ELF-1 (cell line): ENCODE results near the gene KLF4.
"Not testable (repeated sequence)": the region's sequence is repeated elsewhere in the genome, so short reads cannot be mapped to it uniquely, and the experiment has no call there.

Experiments used
- DNase-seq: peaks from one replicate; pipeline ENCODE4 v3.0.0-alpha.2; 2016; ENCODE audit warnings: low read depth, low spot score

Gene KLF4

DNA sequence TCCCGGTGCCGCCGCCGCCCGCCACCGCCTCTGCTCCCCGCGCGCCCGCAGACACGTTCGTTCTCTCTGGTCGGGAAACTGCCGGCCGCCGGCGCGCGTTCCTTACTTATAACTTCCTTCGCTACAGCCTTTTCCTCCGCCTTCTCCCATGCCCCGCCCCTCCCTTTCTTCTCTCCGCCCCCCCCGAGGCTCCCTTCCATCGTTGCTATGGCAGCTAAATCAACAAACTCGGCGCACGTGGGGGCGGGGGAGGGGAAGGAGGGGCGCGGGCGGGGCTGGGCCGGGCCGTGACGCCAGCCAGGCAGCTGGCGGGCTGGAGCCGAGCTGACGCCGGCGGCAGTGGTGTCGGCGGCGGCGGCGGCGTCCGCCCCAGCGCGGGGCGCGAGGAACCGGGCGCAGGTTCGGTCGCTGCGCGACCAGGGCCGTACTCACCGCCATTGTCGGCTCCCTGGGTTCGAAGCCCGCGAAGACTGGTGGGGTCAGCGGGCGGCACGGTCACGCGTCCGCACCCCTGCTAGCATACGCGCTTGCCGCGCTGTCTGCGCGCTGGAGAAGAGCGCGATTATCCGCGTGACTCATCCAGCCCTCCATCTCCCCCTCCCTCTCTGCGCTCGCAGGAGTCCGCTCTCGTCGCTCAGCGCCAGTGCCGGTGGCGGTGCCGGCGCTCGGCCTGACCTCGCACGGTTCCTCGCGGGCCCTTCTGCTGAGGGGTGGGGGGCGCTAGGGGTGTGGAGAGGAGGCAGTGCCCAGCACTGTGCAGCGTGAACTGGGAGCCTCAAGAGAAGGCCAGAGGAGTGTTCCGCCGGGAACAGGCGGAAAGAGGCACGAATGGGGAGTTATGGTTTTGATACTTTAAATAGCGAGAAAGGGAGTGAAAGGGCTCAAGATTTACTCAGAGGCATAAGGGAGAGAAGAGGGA is at the start of gene KLF4:
KLF4 (minus strand) TSS at position 83 of the 919 bp plus-strand sequence. CDS start 597 bp downstream, outside the sequence.
- DNase-seq = peak; percentile 90

DNA sequence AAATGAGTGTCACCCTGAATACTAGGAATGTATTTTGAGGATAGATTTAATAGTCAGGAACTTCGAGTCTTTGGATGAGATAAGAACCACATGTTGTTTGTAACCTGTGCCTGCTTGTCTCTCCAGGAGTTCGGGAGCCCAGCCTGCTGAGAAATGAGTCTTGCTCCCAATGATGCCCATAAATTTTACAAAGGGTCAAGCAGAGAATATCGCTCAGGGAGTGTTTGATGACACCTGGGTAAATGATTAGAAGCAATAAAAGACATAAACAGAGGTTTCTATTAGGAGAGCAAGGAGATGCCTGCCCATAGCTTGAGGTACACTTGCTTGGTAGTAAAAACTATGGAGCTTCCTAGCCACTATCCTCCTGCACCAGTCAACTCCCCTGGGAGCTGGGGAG is 46.9 kb upstream of the KLF4 start:
- DNase-seq = no peak

DNA sequence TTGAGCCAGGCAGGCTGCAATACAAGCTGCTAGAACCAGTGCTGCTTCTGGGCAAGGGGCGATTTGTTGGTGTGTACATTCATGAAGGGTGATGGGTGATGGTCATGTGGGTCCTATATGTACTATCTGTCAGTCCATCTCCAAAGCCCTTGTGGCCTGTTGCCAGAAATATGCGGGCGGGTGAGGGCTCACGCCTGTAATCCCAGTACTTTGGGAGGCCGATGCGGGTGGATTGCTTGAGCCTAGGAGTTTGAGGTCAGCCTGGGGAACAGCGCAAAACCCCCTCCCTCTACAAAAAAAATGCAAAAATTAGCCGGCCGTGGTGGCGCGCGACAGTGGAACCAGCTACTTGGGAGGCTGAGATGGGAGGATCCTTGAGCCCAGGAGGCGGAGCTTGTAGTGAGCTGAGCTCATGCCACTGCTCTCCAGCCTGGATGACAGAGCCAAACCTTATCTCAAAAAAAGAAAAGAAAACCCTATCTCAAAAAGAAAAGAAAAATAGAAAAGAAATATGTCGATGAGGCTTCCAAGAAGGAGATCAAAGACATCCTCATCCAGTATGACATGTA is 45.0 kb upstream of the KLF4 start:
- no peak for DNase-seq

DNA sequence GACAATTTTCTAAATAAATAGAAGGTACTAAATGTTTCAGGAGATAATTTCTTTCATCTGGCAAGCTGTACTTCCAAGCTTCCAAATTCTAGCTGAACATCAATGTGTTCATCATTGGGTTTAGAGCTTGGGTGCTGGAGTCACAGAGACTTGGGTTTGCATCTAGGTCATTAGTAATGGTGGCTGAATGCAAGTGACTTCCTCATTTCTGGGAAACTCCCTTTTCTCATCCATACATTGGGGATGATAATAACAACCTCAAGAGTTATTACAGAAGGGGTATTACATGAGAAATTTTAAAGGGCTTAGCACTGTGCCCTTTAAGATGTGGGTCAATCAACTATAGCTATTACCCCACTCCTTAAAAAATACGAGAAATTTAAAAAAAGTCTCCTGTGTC is 41.1 kb upstream of the KLF4 start:
- DNase-seq = no peak

DNA sequence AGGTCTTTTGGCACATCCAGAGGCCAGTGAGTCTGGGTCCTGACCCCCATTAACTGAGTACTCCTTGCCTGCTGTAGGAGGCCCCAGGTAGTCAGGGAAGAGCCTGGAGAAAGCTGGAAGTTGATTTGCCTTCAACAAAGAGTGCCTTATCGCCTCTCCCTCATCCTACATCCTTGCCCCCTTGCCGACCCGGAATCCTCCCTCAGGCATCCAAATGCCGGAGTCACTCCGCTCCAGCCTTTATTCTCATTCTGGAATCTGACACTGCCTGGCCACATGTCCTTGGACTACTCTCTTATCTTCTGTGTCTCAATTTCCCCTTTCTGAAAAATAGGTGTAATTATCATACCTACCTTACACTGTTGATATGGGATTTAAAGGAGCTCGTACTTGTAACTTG is 39.1 kb upstream of the KLF4 start:
- DNase-seq = peak; percentile 60

DNA sequence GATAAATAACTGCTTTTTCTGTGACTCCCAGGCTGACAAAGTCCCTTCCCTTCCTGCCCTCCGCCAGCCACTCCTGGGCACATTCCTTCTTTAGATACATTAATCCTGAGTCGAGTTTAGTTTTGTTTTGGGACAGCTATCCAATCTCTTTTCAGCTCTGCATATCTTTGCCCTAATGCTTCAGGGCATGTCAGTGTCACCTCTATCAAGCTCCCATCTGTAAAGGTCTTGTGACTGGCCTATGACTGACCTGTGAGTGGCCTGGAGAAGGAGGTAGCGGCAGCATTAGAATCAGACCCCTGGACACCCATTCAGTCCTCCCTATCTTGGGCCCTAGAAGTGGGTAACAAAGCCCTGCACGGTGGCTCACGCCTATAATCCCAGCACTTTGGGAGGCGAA is 34.0 kb upstream of the KLF4 start:
- DNase-seq = peak; percentile 42

DNA sequence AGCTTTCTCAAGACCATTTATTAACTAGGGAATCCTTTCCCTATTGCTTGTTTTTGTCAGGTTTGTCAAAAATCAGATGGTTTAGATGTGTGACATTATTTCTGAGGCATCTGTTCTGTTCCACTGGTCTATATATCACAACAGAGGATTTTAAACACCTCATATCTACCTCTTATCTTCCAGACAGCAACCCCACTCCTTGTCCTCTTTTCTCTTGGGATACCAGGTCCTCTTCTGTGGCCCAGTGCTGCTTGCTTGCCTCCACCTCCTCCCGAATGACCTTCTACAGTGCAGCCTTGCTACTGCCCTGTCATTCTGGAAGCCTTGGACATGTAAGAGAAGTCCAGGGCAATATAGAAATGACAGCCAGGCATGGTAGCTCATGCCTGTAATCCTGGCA is 30.6 kb upstream of the KLF4 start:
- no peak for DNase-seq

DNA sequence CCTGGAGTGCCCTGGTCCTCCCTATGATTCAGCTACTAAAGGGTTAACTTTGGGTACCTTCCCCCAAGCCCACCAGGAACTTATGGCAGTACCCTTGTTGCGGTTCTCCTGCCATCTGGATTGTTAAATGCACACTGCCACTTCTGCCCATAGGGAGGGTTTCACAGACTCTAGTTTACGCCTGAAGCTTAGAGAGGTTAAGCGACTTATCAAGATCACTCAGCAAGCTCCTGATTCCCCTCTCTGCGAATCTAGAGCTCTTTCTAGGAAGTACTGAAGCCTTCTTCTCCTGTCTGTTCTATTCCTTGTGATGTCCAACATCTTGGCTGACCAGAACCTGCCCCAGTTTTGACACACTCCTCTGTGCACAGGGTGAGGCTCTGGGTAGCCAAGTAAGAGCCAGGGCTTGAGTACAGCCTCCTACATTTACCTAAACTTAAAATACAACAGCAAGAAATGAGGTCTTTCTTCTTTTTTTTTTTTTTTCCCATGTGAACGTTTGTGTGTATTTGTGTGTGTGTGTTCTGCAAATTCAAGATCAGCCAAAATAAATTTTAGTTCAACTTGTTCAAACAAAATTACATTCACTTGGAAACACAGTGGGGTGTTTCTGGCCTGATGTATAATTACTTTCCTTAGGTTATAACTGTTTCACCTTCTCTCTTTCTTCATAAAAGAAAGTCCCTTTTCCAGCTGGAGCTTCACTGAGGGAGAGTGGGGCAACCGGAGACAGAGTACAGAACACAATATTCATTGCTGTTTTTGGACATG is 28.7 kb upstream of the KLF4 start:
- DNase-seq = no peak

DNA sequence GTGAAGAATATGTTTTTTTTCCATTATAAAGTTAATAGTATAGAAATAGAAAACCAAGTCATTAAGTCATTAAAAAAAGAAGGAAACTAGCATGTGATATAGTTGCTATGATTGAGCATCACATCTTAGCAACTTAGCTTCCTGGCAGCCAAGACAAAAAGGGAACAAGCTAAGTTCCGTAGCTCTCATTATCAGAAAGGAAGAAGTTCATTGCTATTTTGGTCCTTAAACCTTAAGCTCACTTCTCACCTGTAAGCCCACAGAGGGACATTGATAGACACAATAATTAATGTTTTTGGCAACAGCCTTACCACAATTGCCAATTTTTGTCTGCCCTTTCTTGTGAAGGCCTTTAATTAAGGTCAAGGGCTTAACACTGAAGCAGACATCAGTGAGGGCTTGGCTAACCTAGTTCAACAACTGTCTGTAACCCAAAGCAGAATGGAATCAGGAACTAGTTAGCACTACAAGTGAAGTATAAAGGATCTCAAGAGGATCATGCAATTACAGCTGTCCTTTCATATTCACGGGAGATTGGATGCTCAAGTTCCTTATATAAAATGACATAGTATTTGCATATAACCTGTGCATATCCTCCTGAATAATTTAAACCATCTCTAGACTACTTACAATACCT is 24.0 kb upstream of the KLF4 start:
- DNase-seq = no peak

DNA sequence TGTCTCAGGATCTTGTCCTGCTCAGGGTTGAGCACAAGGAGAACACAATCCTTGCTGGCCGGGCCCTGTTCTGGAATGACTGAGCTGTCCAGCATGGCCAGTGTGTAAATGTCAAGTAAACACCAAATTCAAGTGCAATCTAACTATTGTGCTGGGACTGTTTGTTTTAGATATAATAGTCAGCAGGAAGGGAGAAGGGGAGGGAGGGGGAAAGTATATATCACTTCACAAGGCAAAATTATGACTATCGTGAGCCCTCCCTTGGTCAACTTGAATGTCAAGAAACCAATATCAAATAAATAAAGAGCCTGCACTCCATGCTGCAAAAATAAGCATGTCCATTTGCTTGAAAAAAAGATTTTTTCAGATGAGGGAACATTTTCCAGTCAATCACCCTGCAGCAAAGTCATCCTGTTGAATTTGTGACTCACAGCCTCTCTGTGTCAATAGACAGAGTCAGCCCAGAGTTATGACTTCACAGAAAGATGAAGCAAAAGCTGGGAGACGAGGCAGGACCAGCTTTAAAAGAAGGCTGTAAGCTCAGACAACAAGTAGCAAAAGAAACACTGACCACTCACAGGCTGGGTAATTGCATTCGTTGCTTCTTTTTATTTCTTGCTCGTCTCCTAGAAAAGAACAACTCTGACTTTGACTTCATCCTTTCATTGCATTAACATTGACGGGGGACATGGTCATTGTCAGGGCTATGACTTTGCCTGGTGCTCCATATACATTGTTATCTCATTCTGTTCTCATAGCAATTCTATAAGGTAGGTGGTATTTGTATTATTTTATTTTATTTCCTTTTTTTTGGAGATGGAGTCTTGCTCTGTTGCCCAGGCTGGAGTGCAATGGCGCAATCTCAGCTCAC is 15.3 kb upstream of the KLF4 start:
- DNase-seq = no peak

DNA sequence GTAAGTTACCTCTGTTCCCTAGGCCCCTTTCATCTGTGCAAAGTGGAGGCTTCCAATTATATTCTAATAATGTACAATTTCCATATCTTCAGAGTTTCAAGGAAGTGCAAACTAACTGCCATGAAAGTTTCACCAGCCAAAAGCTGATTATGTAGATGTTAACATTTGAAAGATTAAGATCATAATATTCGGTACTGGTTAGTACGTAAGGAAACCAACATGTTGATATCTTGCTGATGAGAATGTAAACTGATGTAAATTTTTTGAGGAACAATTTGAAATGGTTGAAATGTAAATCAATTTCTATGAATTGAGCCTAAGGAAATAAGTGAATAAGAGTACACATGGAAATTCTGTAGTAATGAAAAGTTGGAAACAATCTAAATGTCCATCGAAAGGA is 12.9 kb upstream of the KLF4 start:
- DNase-seq = no peak

DNA sequence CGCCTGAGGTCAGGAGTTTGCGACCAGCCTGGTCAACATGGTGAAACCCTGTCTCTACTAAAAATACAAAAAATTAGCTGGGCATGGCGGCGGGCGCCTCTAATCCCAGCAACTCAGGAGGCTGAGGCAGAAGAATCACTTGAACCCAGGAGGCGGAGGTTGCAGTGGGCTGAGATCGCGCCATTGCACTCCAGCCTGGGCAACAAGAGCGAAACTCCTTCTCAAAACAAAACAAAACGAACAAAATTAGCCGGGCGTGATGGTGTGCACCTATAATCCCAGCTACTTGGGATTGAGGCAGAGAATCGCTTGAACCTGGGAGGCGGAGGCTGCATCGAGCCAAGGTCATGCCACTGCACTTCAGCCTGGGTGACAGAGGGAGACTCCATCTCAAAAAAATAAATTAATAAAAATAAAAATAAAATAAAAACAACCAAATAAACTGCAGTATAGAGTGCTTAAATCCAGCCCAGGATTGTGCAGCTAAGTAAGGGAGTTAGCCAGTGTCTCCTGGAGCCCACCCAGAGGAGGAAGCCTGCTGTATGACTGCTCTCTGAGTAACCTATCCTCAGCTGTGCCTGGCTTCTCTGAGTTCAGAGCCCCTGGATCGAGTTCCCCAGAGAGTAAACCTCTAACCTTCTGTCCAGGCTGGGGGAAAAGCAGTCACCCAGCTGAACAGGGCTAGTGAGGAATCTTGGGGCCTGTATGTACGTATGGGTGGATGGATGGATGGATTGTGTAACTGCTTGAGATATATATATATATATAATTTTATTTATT is 11.0 kb upstream of the KLF4 start:
- not testable (repeated sequence) for DNase-seq

DNA sequence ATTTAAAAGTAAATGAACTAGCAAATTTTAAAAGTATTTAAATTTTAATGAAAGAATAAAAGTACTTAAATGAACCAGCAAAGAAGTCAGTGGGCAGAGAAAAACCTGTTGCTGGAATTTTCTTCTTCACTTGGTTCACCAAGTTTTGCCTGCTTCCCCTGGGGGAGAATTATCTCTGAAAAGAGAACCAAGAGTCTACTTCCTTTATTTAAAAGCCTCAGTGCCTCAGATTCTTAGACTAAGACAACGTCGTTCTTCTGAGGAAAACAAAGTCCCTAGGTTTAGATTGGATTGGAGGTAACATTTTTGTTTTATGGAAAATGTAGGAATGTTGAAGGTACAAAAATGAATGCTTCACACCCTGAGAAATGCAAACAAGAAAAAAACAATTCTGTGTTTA is 7.4 kb upstream of the KLF4 start:
- DNase-seq = no peak

DNA sequence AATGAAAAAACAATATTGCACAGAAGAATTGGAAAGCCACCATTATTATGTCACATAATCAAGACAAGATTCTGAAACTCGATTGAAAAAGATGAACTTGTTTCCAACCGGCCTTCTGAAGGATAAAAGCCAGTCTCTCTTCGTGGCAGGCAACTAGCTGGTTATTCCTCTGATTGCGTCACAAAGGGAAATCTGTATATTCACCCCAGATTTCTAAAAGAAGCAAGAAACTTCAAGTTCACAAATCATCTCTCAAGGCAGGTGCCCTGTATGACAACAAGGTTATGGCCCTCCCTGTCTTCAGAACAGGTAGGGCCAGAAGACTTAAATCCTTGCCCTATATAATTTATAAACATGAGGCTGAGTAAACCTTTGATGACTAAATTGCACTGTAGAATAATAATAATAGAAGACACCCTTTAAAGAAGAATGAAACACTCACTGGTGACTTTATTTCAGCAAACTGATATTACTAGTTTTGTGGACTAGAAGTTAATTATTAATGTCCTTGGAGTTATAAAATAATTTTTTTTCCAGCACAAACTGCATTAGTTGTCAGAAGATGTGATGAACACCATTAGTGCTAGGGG is 2.9 kb upstream of the KLF4 start:
- DNase-seq = no peak

DNA sequence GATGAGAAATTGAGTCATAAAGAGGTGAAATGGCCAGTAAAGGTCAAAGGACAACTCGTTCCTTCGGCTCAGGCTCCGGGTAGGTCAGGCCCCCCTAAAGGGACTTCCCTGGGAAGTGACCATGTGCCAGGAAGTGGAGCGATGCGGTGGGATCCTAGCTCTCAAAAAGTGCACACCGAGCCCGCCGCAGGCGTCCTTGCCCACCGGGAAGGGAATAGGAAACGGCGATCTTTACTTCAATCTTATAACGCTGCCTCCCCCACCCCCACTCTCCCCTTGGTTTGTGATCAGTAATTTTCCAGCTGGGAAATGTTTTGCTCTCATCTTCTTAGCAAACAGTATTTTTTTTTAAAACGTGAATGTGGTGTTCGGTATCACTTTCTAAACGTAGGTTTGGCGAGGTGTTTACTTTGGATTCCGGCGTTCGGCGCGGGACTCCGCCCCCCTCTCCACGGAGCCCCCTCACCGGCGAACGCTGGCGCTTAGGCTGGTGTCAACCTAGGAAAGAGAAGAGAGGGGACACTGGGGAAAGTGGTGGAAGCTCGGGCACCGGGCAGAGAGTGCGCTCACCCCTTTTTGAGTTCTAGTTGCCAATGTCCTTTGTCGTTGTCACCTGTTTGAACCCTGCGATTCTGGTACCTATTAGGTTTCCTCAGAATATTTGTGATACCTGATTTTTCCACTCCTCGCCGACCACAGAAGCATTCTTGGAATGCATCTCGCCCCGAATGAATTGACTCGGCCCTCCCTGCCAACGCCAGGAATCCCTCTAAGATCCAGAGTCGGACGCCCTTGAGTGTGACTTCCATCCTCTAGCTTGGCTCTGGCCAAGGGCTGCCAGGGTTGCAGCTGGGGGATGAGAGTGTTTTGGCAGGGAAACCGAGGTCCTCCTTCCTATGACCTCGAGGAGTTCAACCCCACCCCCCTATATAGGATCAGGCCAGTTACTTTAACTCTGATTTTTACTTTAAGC is 1.8 kb upstream of the KLF4 start:
- DNase-seq = peak; percentile 37

DNA sequence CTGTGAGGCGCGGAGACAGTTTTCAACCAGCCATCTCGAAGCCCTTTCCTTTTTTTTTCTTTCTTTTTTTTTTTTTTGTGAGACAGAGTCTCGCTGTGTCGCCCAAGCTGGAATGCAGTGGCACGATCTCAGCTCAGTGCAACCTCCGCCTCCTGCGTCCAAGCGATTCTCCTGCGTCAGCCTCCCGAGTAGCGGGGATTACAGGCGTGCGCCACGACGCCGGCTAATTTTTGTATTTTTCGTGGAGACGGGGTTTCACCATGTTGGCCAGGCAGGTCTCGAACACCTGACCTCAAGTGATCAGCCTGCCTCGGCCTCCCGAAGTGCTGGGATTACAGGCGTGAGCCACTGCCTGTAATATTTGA is 1.0 kb upstream of the KLF4 start:
- not testable (repeated sequence) for DNase-seq

DNA sequence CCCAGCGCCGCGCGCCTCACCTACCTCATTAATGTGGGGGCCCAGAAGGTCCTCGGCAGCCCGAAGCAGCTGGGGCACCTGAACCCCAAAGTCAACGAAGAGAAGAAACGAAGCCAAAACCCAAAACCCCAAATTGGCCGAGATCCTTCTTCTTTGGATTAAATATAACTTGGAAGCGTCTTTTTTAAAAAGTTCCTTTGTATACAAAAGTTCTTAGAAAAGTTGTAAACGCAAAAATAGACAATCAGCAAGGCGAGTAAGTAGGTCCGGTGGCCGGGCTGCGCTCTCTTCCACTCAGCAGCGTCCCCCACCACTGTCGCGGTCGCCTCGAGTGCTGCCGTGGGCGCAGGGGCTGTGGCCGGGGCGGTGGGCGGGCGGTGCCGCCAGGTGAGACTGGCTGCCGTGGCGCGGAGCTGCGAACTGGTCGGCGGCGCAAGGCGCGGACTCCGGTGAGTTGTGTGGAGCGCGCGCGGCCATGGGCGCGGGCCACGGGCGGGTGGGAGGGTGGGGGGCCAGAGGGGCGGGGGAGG is 360 bp downstream of the KLF4 start:
- no peak for DNase-seq

DNA sequence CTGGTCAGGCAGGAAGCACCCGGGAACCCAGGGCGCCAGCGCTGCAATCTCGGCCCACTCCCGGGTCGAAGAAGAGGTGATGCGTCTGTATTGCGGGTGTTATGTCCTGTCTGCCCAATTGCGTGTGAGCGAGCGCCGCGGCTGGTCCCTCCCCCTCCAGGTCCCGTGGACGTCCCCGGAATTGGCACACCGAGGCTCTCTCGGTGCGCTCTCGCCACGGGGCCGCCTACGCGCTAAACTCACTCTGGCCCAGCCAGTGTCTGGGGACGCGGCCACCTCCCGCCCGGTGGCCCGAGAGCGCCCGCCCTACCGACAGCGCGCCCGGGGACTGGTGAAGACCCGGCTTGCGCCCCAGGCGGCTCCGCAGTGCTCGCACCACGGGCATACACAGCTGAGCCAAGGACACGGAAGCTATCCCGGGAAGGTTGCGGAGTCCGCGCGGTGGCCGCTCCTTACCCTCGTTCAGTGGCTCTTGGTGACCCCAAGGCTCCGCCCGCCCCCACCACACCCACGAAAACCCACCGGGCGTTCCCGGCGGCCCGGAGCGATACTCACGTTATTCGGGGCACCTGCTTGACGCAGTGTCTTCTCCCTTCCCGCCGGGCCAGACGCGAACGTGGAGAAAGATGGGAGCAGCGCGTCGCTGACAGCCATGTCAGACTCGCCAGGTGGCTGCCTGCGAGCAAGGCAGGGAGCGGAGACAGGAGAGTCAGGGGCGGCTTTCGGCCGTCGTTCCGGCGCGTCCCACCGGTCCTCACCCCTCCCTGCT is 1.0 kb downstream of the KLF4 start:
- peak; percentile 63 for DNase-seq
